ENCODE measurements around the gene KLHL29. TPM values are rescaled to one million over a fixed set of nuclear protein-coding genes. Genes with fewer than 3 reads are reported as not detected.

KLHL29 gene
- total and polyA plus RNA-seq, 2 donors (not counting 3 experiments of a cell fraction or from before 2014, with no cell fraction given), result 4.6 to 12.7 TPM

DNA sequence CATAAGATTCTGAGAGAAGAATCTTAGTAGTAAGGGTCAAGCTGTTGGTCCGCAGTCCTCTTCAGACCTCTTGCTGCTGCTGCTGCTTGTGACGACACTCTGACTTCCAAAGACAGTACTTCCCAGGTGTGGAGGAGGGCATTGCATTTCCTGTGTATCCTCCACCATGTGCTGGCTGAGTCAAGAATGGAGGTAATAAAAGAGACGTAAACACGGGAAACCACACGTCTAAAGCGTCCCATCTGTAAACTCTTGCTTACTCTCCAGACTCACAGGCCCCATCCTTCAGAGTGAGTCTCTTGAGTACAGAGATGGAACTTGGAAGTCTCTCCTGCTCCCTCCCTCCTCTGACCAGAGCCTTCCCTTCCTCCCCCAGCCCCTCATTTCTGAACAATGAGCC is 25.6 kb downstream of the KLHL29 start:
- dilution Hi-C loops (cut with MboI; ENCODE audit: extremely low pct_ligation_motif_present, low sequenced_read_pairs) (no loop called here), intact Hi-C loops (cut with micrococcal nuclease) (no loop called here)
- Histone ChIP-seq H3K9ac (replicated peaks; ENCODE audit: extremely low read depth, insufficient read depth, low read length) (no peak overlapping the region), H3K27me3 (ENCODE audit: control insufficient read depth in 2 of 2, insufficient read depth in 2 of 2, low read length in 2 of 2) (no peaks in the 10 kb centered on the region), H3K9me3 (replicated peaks; ENCODE audit: control insufficient read depth, insufficient read depth, low read length) (no peaks in the 10 kb centered on the region), H2AFZ (ENCODE audit: low read depth, low read length) (no peak overlapping the region), H3K36me3 (ENCODE audit: control insufficient read depth in 2 of 2, extremely low read depth in 1 of 2, insufficient read depth in 2 of 2, low read length in 2 of 2) (no peaks in the 10 kb centered on the region), H3K9me1 (replicated peaks; ENCODE audit: control insufficient read depth, extremely low read depth, insufficient read depth, low read length) (no peaks in the 10 kb centered on the region), H4K20me1 (replicated peaks; ENCODE audit: control insufficient read depth, extremely low read depth, insufficient read depth, low read length) (no peaks in the 10 kb centered on the region), H3K79me2 (ENCODE audit: control insufficient read depth, insufficient read depth, low read length) (no peaks in the 10 kb centered on the region), H3K4me3 (replicated peaks in 1 of 3; ENCODE audit: insufficient read depth in 1 of 3, low read depth in 1 of 3, low read length in 3 of 3) (no peak overlapping the region), H3K4me1 (ENCODE audit: control insufficient read depth, extremely low read depth, insufficient read depth, low read length) (no peaks in the 10 kb centered on the region), H3K27ac (ENCODE audit: insufficient read depth, low read depth, low read length) (no peak overlapping the region), H3K4me2 (ENCODE audit: insufficient read depth, low read length) (no peak overlapping the region)
- TF ChIP-seq POLR2AphosphoS5 (IDR thresholded peaks at IDR 0.05; ENCODE audit: insufficient read depth, low read depth, low read length), result no peak
- TF ChIP-seq JUN (IDR thresholded peaks at IDR 0.05; ENCODE audit: borderline replicate concordance, insufficient read depth, insufficient read length, low read depth), result no peak
- BruUV-seq (replicated peaks), result no TSS peak
- CTCF ChIA-PET, result no interaction called here
- DNase-seq (ENCODE audit: low read depth, low spot score), result no peak
- no peak for FAIRE-seq
- POLR2A ChIA-PET, result no interaction called here

DNA sequence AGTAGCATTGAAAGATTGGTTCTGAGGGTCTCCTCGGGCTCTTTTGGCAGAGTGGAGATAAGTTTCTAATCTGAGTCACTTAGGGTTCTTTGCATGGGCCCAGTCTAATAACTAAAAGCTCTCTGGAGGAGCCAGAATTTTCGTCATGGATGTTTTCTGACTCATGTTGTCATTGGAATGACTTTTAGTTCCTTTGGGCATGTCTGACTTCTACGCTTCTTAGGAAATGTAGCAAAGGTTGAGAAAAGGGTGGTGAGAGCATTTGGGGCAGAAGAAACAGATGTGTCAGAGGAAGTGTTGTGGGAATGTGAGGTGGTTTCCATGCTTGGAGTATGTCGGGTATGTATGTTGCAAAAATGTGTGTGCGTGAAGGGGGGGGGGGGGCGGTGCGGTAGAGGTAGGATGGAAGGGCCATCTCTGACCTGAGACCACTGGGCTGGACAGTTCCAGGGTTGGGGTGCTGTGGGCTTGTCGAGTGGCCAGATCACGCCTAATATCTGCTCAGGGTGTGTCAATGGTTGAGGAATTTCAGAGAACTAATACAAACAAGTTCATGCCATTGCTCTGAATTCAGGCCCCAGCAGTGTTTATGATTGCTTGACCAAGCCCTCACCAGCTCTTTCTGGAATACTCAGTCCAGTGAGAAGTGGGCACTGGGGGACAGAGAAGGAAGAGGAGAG is 26.9 kb downstream of the KLHL29 start:
- Histone ChIP-seq H3K79me2 (ENCODE audit: control insufficient read depth, insufficient read depth, low read length) (no peaks in the 10 kb centered on the region), H3K27me3 (ENCODE audit: control insufficient read depth in 2 of 2, insufficient read depth in 2 of 2, low read length in 2 of 2) (no peaks in the 10 kb centered on the region), H3K9me1 (replicated peaks; ENCODE audit: control insufficient read depth, extremely low read depth, insufficient read depth, low read length) (no peaks in the 10 kb centered on the region), H3K4me1 (ENCODE audit: control insufficient read depth, extremely low read depth, insufficient read depth, low read length) (no peaks in the 10 kb centered on the region), H2AFZ (ENCODE audit: low read depth, low read length) (no peak overlapping the region), H3K27ac (ENCODE audit: insufficient read depth, low read depth, low read length) (no peak overlapping the region), H4K20me1 (replicated peaks; ENCODE audit: control insufficient read depth, extremely low read depth, insufficient read depth, low read length) (no peaks in the 10 kb centered on the region), H3K9ac (replicated peaks; ENCODE audit: extremely low read depth, insufficient read depth, low read length) (no peak overlapping the region), H3K4me3 (replicated peaks in 1 of 3; ENCODE audit: insufficient read depth in 1 of 3, low read depth in 1 of 3, low read length in 3 of 3) (no peak overlapping the region), H3K4me2 (ENCODE audit: insufficient read depth, low read length) (no peak overlapping the region), H3K36me3 (ENCODE audit: control insufficient read depth in 2 of 2, extremely low read depth in 1 of 2, insufficient read depth in 2 of 2, low read length in 2 of 2) (no peaks in the 10 kb centered on the region), H3K9me3 (replicated peaks; ENCODE audit: control insufficient read depth, insufficient read depth, low read length) (no peaks in the 10 kb centered on the region)
- CTCF ChIA-PET, result no interaction called here
- no peak for DNase-seq (ENCODE audit: low read depth, low spot score)
- POLR2A ChIA-PET, result no interaction called here
- no peak for TF ChIP-seq GATA2 (IDR thresholded peaks at IDR 0.05; ENCODE audit: insufficient read depth, insufficient read length, low read depth, low read length)
- TF ChIP-seq JUN (IDR thresholded peaks at IDR 0.05; ENCODE audit: borderline replicate concordance, insufficient read depth, insufficient read length, low read depth), result no peak
- no peak for TF ChIP-seq FOS (IDR thresholded peaks at IDR 0.05; ENCODE audit: borderline replicate concordance, insufficient read depth, low read length)
- TF ChIP-seq, protein P1, sequence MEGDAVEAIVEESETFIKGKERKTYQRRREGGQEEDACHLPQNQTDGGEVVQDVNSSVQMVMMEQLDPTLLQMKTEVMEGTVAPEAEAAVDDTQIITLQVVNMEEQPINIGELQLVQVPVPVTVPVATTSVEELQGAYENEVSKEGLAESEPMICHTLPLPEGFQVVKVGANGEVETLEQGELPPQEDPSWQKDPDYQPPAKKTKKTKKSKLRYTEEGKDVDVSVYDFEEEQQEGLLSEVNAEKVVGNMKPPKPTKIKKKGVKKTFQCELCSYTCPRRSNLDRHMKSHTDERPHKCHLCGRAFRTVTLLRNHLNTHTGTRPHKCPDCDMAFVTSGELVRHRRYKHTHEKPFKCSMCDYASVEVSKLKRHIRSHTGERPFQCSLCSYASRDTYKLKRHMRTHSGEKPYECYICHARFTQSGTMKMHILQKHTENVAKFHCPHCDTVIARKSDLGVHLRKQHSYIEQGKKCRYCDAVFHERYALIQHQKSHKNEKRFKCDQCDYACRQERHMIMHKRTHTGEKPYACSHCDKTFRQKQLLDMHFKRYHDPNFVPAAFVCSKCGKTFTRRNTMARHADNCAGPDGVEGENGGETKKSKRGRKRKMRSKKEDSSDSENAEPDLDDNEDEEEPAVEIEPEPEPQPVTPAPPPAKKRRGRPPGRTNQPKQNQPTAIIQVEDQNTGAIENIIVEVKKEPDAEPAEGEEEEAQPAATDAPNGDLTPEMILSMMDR (IDR thresholded peaks at IDR 0.05; ENCODE audit: extremely low read depth in 1 of 2, insufficient read depth in 1 of 2, low read depth in 1 of 2, low read length in 2 of 2), result no peak
- no peak for TF ChIP-seq EZH2 (IDR thresholded peaks at IDR 0.05; ENCODE audit: borderline replicate concordance, low read depth, low read length, severe bottlenecking)
- TF ChIP-seq MYC (IDR thresholded peaks at IDR 0.05; ENCODE audit: low read depth, low read length), result no peak
- TF ChIP-seq POLR2AphosphoS5 (IDR thresholded peaks at IDR 0.05; ENCODE audit: insufficient read depth, low read depth, low read length), result no peak
- no peak for TF ChIP-seq POLR2A (IDR thresholded peaks at IDR 0.05; ENCODE audit: low read depth, low read length)
- TF ChIP-seq, protein P2, sequence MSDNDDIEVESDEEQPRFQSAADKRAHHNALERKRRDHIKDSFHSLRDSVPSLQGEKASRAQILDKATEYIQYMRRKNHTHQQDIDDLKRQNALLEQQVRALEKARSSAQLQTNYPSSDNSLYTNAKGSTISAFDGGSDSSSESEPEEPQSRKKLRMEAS (IDR thresholded peaks at IDR 0.05; ENCODE audit: insufficient read depth, insufficient read length), result no peak
- intact Hi-C loops (cut with micrococcal nuclease) (no loop called here), dilution Hi-C loops (cut with MboI; ENCODE audit: extremely low pct_ligation_motif_present, low sequenced_read_pairs) (no loop called here)
- no peak for FAIRE-seq
- no TSS peak for BruUV-seq (replicated peaks)

All from endothelial cell of umbilical vein (primary cell).